Gastrocnemius medialis (tissue), 4 donors: ENCODE measurements around the gene CHST15.

ENCODE experiments used
- CTCF ChIP-seq, 5 experiments: fragments of 450-650 bp in 3 of 5; fragments of 200-600 bp in 2 of 5; sonication (generic) in 2 of 5; IDR thresholded peaks in 4 of 5; conservative IDR thresholded peaks in 1 of 5; 1 replicate in 4 of 5; 2 replicates in 1 of 5; pipeline ENCODE4 v1.5.1; 2016 to 2019; ENCODE audit warnings: antibody characterized with exemption in 5 of 5, mild to moderate bottlenecking in 3 of 5, moderate library complexity in 3 of 5
- POLR2A ChIP-seq, 2 donors: fragments of 450-650 bp; IDR thresholded peaks; one replicate each; pipeline ENCODE4 v1.6.1; 2017; ENCODE audit warnings: antibody characterized with exemption in 2 of 2, mild to moderate bottlenecking in 2 of 2, moderate library complexity in 2 of 2

GRCh38 chr10:124011464-124011863 lies 81.9 kb downstream of the CHST15 start:
- TF ChIP-seq POLR2A (IDR thresholded peaks at IDR 0.05), result no peak
- TF ChIP-seq CTCF (IDR thresholded peaks at IDR 0.05 in 4 of 5, conservative IDR thresholded peaks at IDR 0.05 in 1 of 5), result no peak
